Measurements from ENCODE around the gene GTSE1.

The GTSE1 gene

DNA sequence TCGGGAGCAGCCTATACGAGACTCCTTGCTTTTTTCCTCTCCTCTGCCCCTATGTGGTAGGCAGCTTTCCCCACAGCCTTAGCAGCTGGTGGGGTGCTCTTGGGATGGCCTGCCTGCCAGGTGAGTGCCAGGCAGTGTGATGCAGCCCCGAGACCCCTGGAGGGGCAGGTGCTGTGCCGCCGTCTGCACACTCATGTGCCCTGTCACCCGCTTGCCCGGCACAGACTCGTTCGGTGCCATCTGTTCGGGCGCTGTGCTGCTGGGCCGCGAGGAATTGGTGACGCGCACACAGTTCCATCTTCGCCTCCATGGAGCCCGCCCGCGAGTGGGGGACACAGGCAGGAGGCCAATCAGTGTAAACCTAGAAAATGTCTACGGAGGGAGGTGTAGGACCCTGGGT is 54.0 kb downstream of the GTSE1 start:
- no peak for DNase-seq (ENCODE audit: low read depth)
- no peak overlapping the region for H3K4me3 ChIP-seq (ENCODE audit: control insufficient read depth, low read depth, low read length)
- TF ChIP-seq, protein P1, sequence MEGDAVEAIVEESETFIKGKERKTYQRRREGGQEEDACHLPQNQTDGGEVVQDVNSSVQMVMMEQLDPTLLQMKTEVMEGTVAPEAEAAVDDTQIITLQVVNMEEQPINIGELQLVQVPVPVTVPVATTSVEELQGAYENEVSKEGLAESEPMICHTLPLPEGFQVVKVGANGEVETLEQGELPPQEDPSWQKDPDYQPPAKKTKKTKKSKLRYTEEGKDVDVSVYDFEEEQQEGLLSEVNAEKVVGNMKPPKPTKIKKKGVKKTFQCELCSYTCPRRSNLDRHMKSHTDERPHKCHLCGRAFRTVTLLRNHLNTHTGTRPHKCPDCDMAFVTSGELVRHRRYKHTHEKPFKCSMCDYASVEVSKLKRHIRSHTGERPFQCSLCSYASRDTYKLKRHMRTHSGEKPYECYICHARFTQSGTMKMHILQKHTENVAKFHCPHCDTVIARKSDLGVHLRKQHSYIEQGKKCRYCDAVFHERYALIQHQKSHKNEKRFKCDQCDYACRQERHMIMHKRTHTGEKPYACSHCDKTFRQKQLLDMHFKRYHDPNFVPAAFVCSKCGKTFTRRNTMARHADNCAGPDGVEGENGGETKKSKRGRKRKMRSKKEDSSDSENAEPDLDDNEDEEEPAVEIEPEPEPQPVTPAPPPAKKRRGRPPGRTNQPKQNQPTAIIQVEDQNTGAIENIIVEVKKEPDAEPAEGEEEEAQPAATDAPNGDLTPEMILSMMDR (IDR thresholded peaks at IDR 0.05; ENCODE audit: control insufficient read depth, insufficient read depth, low read depth, low read length, missing control alignments), result no peak

DNA sequence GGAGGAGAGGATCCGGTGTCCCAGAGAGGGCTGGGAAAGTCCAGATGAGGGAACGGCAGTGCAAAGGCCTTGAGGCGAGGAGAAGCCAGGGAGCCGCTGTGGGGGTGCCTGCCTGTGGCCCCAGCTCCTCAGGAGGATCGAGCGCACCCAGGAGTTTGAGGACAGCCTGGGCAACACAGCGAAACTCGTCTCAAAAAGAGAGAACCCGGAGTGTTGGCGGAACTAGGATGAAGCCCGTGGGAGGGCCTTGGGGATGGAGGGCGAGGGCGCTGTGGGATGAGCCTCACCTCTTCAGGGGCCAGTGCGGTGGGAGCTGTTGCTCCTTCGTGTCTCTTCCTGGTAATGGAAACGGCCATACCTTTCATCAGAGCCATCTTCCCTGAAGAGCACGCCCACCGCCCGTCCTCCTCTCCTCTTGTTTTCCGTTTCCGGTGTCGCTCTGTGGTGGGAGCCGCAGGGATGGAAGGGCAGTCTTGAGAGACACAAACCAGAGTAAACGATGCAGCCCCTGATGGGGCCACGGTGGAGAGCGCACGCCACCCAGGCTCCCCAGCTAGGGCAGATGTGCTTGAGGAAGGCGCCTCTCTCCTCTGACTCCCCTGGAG is 54.6 kb downstream of the GTSE1 start:
- no peak overlapping the region for H3K4me3 ChIP-seq (ENCODE audit: control insufficient read depth, low read depth, low read length)
- DNase-seq (ENCODE audit: low read depth), result no peak
- TF ChIP-seq, protein P1 (IDR thresholded peaks at IDR 0.05; ENCODE audit: control insufficient read depth, insufficient read depth, low read depth, low read length, missing control alignments), result no peak

GRCh38 chr22:46351767-46352166 is 55.1 kb downstream of the GTSE1 start:
- TF ChIP-seq, protein P1 (IDR thresholded peaks at IDR 0.05; ENCODE audit: control insufficient read depth, insufficient read depth, low read depth, low read length, missing control alignments), result no peak
- DNase-seq (ENCODE audit: low read depth), result no peak
- H3K4me3 ChIP-seq (ENCODE audit: control insufficient read depth, low read depth, low read length), result no peak overlapping the region

DNA sequence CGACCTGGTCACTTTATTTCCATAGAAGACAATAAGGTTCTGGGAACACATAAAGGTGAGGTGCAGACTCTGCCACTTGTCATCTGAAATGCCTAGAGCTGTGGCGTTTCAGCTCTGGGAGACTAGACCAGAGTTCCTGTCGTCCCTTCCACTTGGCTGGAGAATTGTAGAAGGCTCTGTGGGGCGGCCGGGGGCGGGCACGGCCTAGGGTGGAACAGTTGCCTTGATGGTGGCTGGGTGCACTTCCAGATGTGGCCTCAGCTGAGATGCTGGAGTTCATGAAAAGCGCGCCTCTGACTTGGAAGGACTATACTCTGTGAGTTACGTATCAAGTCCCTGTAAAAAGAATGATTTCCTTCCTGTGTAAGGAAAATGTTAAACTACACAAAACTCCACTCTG is 55.6 kb downstream of the GTSE1 start:
- TF ChIP-seq, protein P1 (IDR thresholded peaks at IDR 0.05; ENCODE audit: control insufficient read depth, insufficient read depth, low read depth, low read length, missing control alignments), result no peak
- no peak overlapping the region for H3K4me3 ChIP-seq (ENCODE audit: control insufficient read depth, low read depth, low read length)
- no peak for DNase-seq (ENCODE audit: low read depth)

DNA sequence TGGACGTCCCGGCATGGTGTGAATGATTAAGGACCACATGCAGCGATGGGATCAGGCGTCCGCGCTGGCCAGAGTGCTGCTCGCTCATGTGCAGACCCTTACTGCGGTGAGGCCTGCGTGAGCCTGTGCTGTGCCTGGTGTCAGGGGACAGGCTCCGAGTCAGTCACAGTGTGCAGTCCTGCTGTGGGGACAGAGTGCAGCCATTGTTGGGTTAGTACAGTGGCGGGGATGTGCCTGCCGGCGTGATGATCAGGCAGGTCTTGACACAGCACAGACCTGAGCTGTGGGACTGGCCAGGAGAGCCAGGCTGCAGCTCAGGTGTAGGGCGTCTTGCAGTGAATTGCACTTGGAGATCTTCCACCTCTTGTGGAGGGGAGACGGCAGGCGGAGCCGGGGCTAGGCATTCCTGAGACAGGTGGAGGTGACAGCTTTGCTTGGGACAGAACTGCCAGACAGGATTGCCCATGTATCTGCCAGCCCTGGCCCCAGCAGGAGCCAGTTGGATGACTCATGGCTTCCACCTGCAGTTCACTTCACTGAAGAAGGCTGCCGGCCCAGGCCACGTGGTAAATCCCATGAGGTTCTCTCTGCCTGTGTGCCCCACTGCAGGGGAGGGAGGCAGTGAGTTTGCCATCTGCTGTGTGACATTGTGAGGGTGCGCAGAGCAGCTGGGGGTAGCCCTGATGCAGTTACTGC is 56.2 kb downstream of the GTSE1 start:
- DNase-seq (ENCODE audit: low read depth), result no peak
- no peak overlapping the region for H3K4me3 ChIP-seq (ENCODE audit: control insufficient read depth, low read depth, low read length)
- TF ChIP-seq, protein P1 (IDR thresholded peaks at IDR 0.05; ENCODE audit: control insufficient read depth, insufficient read depth, low read depth, low read length, missing control alignments), result no peak

DNA sequence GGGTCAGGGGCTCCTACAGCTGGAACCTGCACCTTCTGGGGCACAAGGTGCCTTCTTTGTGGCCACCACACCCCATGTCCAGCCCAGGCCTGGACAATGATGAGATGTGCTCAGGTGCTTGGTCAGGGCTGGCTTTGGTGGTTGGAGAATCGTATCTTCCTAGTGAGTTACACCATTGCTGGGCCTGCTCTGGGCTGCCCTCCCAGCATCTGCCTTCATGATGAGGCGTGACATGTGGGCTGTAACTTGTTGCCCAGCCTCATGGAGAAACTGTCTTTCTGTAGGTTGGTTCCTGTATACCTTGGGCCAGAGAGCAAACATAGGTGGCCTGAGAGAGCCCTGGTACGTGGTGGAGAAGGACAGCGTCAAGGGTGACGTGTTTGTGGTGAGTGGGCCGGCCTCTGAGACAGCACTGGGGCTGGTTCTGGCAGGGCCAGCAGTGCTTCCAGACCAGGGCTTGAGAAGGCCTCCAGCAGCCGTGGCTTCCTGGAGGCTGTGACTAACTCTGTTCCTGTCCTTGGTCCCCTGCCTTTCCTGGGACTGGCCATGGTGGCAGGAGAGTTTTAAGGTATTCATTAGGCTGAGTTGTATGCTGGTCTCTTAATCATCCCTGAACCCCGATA is 56.9 kb downstream of the GTSE1 start:
- TF ChIP-seq, protein P1 (IDR thresholded peaks at IDR 0.05; ENCODE audit: control insufficient read depth, insufficient read depth, low read depth, low read length, missing control alignments), result no peak
- no peak for DNase-seq (ENCODE audit: low read depth)
- H3K4me3 ChIP-seq (ENCODE audit: control insufficient read depth, low read depth, low read length), result no peak overlapping the region

Data from AG09309 (cell line).